ENCODE data around the gene MYL4.

The MYL4 gene

GRCh38 chr17:47193931-47194511 lies 15.1 kb upstream of the MYL4 start:
- H3K27ac ChIP-seq = no peak overlapping the region
- H3K4me3 ChIP-seq = no peak overlapping the region
- DNase-seq (ENCODE audit: low spot score) = no peak
- no peak for TF ChIP-seq CTCF (IDR thresholded peaks at IDR 0.05)

GRCh38 chr17:47197821-47198220 lies 11.3 kb upstream of the MYL4 start:
- no peak for DNase-seq (ENCODE audit: low spot score)
- no peak for TF ChIP-seq CTCF (IDR thresholded peaks at IDR 0.05)
- H3K27ac ChIP-seq = no peak overlapping the region
- no peak overlapping the region for H3K4me3 ChIP-seq

- no peak overlapping the region for H3K27ac ChIP-seq
- H3K4me3 ChIP-seq = no peak overlapping the region
- no peak for DNase-seq (ENCODE audit: low spot score)
- TF ChIP-seq CTCF (IDR thresholded peaks at IDR 0.05) = no peak
These were observed 9.4 kb upstream of the MYL4 start for GRCh38 chr17:47199627-47200324.

DNA sequence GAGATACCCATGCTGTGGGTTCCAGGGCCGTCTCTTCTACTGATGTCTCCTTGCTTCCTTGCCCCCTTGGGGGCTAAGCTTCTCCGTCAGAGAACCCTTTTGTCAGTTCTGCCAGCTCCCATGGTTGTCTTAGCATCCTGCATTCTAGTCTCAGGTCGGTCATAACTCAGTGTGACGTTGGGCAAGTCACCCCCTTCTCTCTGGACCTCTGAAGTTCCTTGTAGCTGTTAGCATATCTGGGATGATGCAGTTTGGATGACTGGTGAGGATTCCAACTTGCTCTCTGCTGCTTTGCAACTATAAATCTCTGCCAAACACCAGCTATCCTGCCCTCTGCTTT lies 8.9 kb upstream of the MYL4 start:
- no peak for DNase-seq (ENCODE audit: low spot score)
- Histone ChIP-seq H3K4me3 (no peak overlapping the region), H3K27ac (no peak overlapping the region)
- no peak for TF ChIP-seq CTCF (IDR thresholded peaks at IDR 0.05)

GRCh38 chr17:47201166-47201565 lies 8.0 kb upstream of the MYL4 start:
- no peak for DNase-seq (ENCODE audit: low spot score)
- Histone ChIP-seq H3K27ac (no peak overlapping the region), H3K4me3 (no peak overlapping the region)
- no peak for TF ChIP-seq CTCF (IDR thresholded peaks at IDR 0.05)

GRCh38 chr17:47203984-47204721 lies 5.0 kb upstream of the MYL4 start:
- no peak for DNase-seq (ENCODE audit: low spot score)
- no peak for TF ChIP-seq CTCF (IDR thresholded peaks at IDR 0.05)
- Histone ChIP-seq H3K4me3 (no peak overlapping the region), H3K27ac (peak overlapping the region; percentile 78 to 82)

Data from coronary artery (tissue), 2 donors.